ENCODE results near the gene KRTAP9-7.
"Not testable (repeated sequence)": the region's sequence is repeated elsewhere in the genome, so short reads cannot be mapped to it uniquely, and the experiment has no call there.

Gene KRTAP9-7

GRCh38 chr17:41275648-41276190, at the start of gene KRTAP9-7:
Gene KRTAP9-7 (plus strand): TSS chr17:41275698. CDS start chr17:41275698, 0 bp downstream.
- not testable (repeated sequence) for H3K27ac ChIP-seq; DNase-seq (ENCODE audit: low read depth, low spot score)

GRCh38 chr17:41226051-41226450, 49.4 kb upstream of the KRTAP9-7 start:
- no peak for DNase-seq (ENCODE audit: low read depth, low spot score)
- H3K27ac ChIP-seq: no peak overlapping the region

GRCh38 chr17:41226598-41227095, 48.9 kb upstream of the KRTAP9-7 start, which contains the start of gene KRTAP9-2:
Gene KRTAP9-2 (plus strand): TSS chr17:41226648. CDS start chr17:41226655, 7 bp downstream.
- H3K27ac ChIP-seq; DNase-seq (ENCODE audit: low read depth, low spot score): not testable (repeated sequence)

- DNase-seq (ENCODE audit: low read depth, low spot score): no peak
- H3K27ac ChIP-seq: no peak overlapping the region
Measured at GRCh38 chr17:41230094-41230493, 45.4 kb upstream of the KRTAP9-7 start.

- no peak for DNase-seq (ENCODE audit: low read depth, low spot score)
- H3K27ac ChIP-seq: no peak overlapping the region
Measured at GRCh38 chr17:41231731-41232130, 43.8 kb upstream of the KRTAP9-7 start.

GRCh38 chr17:41232399-41233105, 42.9 kb upstream of the KRTAP9-7 start, which contains the start of gene KRTAP9-3:
Gene KRTAP9-3 (plus strand): TSS chr17:41232449. CDS start chr17:41232502, 53 bp downstream.
- not testable (repeated sequence) for DNase-seq (ENCODE audit: low read depth, low spot score); H3K27ac ChIP-seq

- DNase-seq (ENCODE audit: low read depth, low spot score); H3K27ac ChIP-seq: not testable (repeated sequence)
Measured at GRCh38 chr17:41237116-41237515, 38.4 kb upstream of the KRTAP9-7 start.

GRCh38 chr17:41237949-41238437, 37.5 kb upstream of the KRTAP9-7 start, which contains the start of gene KRTAP9-8:
Gene KRTAP9-8 (plus strand): TSS chr17:41237999. CDS start chr17:41238052, 53 bp downstream.
- not testable (repeated sequence) for H3K27ac ChIP-seq; DNase-seq (ENCODE audit: low read depth, low spot score)

GRCh38 chr17:41246995-41247787, 28.3 kb upstream of the KRTAP9-7 start:
- not testable (repeated sequence) for H3K27ac ChIP-seq; DNase-seq (ENCODE audit: low read depth, low spot score)

GRCh38 chr17:41249637-41250240, 25.8 kb upstream of the KRTAP9-7 start, which contains the start of gene KRTAP9-4:
Gene KRTAP9-4 (plus strand): TSS chr17:41249687. CDS start chr17:41249721, 34 bp downstream.
- H3K27ac ChIP-seq; DNase-seq (ENCODE audit: low read depth, low spot score): not testable (repeated sequence)

GRCh38 chr17:41251261-41251660, 24.2 kb upstream of the KRTAP9-7 start:
- no peak overlapping the region for H3K27ac ChIP-seq
- no peak for DNase-seq (ENCODE audit: low read depth, low spot score)

- no peak overlapping the region for H3K27ac ChIP-seq
- DNase-seq (ENCODE audit: low read depth, low spot score): no peak
Measured at GRCh38 chr17:41254861-41255260, 20.6 kb upstream of the KRTAP9-7 start.

GRCh38 chr17:41255381-41256290, 19.9 kb upstream of the KRTAP9-7 start, which contains the start of gene KRTAP9-9:
Gene KRTAP9-9 (plus strand): TSS chr17:41255384.
- not testable (repeated sequence) for H3K27ac ChIP-seq; DNase-seq (ENCODE audit: low read depth, low spot score)

GRCh38 chr17:41256291-41256685, 19.2 kb upstream of the KRTAP9-7 start:
- no peak for DNase-seq (ENCODE audit: low read depth, low spot score)
- H3K27ac ChIP-seq: no peak overlapping the region

GRCh38 chr17:41258406-41258805, 17.1 kb upstream of the KRTAP9-7 start:
- DNase-seq (ENCODE audit: low read depth, low spot score): no peak
- no peak overlapping the region for H3K27ac ChIP-seq

- no peak for DNase-seq (ENCODE audit: low read depth, low spot score)
- H3K27ac ChIP-seq: no peak overlapping the region
Measured at GRCh38 chr17:41263212-41263611, 12.3 kb upstream of the KRTAP9-7 start.

GRCh38 chr17:41264599-41264998, 10.9 kb upstream of the KRTAP9-7 start:
- H3K27ac ChIP-seq: no peak overlapping the region
- DNase-seq (ENCODE audit: low read depth, low spot score): no peak

- no peak for DNase-seq (ENCODE audit: low read depth, low spot score)
- H3K27ac ChIP-seq: no peak within 1 kb of the TSS
Measured at GRCh38 chr17:41265078-41265477, 10.4 kb upstream of the KRTAP9-7 start, which contains the start of gene KRTAP9-6. Gene KRTAP9-6 (plus strand): TSS chr17:41265378. CDS start chr17:41265378, 0 bp downstream.

GRCh38 chr17:41267711-41268110, 7.8 kb upstream of the KRTAP9-7 start:
- no peak overlapping the region for H3K27ac ChIP-seq

More at GRCh38 chr17:41267711-41268110, 7.8 kb upstream of the KRTAP9-7 start:
- no peak for DNase-seq (ENCODE audit: low read depth, low spot score)
